Activated naive CD8-positive, alpha-beta T cell (primary cell): ENCODE data around the gene ITLN1.
"Not testable (repeated sequence)": the region's sequence is repeated elsewhere in the genome, so short reads cannot be mapped to it uniquely, and the experiment has no call there.

Experiments
- H3K27ac Mint-ChIP-seq: one replicate; pipeline ENCODE4 v1.8.0; 2021; ENCODE audit warnings: mixed read lengths
- H3K27me3 Mint-ChIP-seq: one replicate; pipeline ENCODE4 v1.8.0; 2021; ENCODE audit warnings: mixed read lengths
- H3K36me3 Mint-ChIP-seq: one replicate; pipeline ENCODE4 v1.8.0; 2021; ENCODE audit warnings: mixed read lengths
- H3K4me1 Mint-ChIP-seq: one replicate; pipeline ENCODE4 v1.8.0; 2021; ENCODE audit warnings: low read depth, mixed read lengths
- H3K4me3 Mint-ChIP-seq: one replicate; pipeline ENCODE4 v1.8.0; 2021; ENCODE audit warnings: mild to moderate bottlenecking, mixed read lengths
- H3K9me3 Mint-ChIP-seq: one replicate; pipeline ENCODE4 v1.8.0; 2021; ENCODE audit warnings: low read depth, mixed read lengths

ITLN1 gene

GRCh38 chr1:160894368-160895135 lies 9.6 kb upstream of the ITLN1 start:
- H3K4me3 Mint-ChIP-seq, H3K27me3 Mint-ChIP-seq, H3K27ac Mint-ChIP-seq: not testable (repeated sequence)

GRCh38 chr1:160891474-160891873 lies 6.5 kb upstream of the ITLN1 start:
- Mint-ChIP-seq H3K27me3 (peaks cover 2% of the 10 kb centered on the region), H3K4me3 (no peak overlapping the region), H3K9me3 (no peaks in the 10 kb centered on the region)

More at GRCh38 chr1:160894368-160895135, 9.6 kb upstream of the ITLN1 start:
- not testable (repeated sequence) for H3K36me3 Mint-ChIP-seq, H3K4me1 Mint-ChIP-seq, H3K9me3 Mint-ChIP-seq

GRCh38 chr1:160888926-160889325 lies 3.9 kb upstream of the ITLN1 start:
- Mint-ChIP-seq H3K36me3 (peaks cover 2% of the 10 kb centered on the region), H3K4me1 (no peaks in the 10 kb centered on the region), H3K27ac (no peak overlapping the region), H3K4me3 (no peak overlapping the region), H3K9me3 (no peaks in the 10 kb centered on the region), H3K27me3 (peaks cover 2% of the 10 kb centered on the region)

More at GRCh38 chr1:160891474-160891873, 6.5 kb upstream of the ITLN1 start:
- H3K27ac Mint-ChIP-seq: no peak overlapping the region
- peaks cover 2% of the 10 kb centered on the region for H3K36me3 Mint-ChIP-seq
- no peaks in the 10 kb centered on the region for H3K4me1 Mint-ChIP-seq

- no peaks in the 10 kb centered on the region for H3K9me3 Mint-ChIP-seq
- no peak overlapping the region for H3K4me3 Mint-ChIP-seq
- no peak overlapping the region for H3K27ac Mint-ChIP-seq
- peaks cover 2% of the 10 kb centered on the region for H3K27me3 Mint-ChIP-seq
- no peaks in the 10 kb centered on the region for H3K4me1 Mint-ChIP-seq
- peaks cover 2% of the 10 kb centered on the region for H3K36me3 Mint-ChIP-seq
Measured at GRCh38 chr1:160887071-160887470, 2.1 kb upstream of the ITLN1 start.

GRCh38 chr1:160884579-160884978 lies 401 bp downstream of the ITLN1 start:
- Mint-ChIP-seq H3K36me3 (peaks cover 2% of the 10 kb centered on the region), H3K27me3 (peaks cover 2% of the 10 kb centered on the region), H3K4me3 (no peak overlapping the region), H3K4me1 (no peaks in the 10 kb centered on the region), H3K9me3 (no peaks in the 10 kb centered on the region), H3K27ac (no peak overlapping the region)

GRCh38 chr1:160883581-160884513 lies 1.1 kb downstream of the ITLN1 start:
- no peak overlapping the region for H3K27ac Mint-ChIP-seq
- H3K9me3 Mint-ChIP-seq: no peaks in the 10 kb centered on the region
- H3K4me1 Mint-ChIP-seq: peaks cover 4% of the 10 kb centered on the region
- H3K4me3 Mint-ChIP-seq: no peak overlapping the region
- peaks cover under 1% of the 10 kb centered on the region for H3K27me3 Mint-ChIP-seq
- H3K36me3 Mint-ChIP-seq: peaks cover under 1% of the 10 kb centered on the region

GRCh38 chr1:160882582-160882981 lies 2.4 kb downstream of the ITLN1 start:
- H3K27ac Mint-ChIP-seq: no peak overlapping the region
- no peaks in the 10 kb centered on the region for H3K9me3 Mint-ChIP-seq

GRCh38 chr1:160881264-160881663 lies 3.7 kb downstream of the ITLN1 start:
- H3K27me3 Mint-ChIP-seq, H3K4me3 Mint-ChIP-seq, H3K9me3 Mint-ChIP-seq, H3K27ac Mint-ChIP-seq, H3K36me3 Mint-ChIP-seq: not testable (repeated sequence)
- peaks cover 18% of the 10 kb centered on the region for H3K4me1 Mint-ChIP-seq

More at GRCh38 chr1:160882582-160882981, 2.4 kb downstream of the ITLN1 start:
- H3K27me3 Mint-ChIP-seq: no peaks in the 10 kb centered on the region
- no peaks in the 10 kb centered on the region for H3K36me3 Mint-ChIP-seq
- no peak overlapping the region for H3K4me3 Mint-ChIP-seq
- H3K4me1 Mint-ChIP-seq: peaks cover 6% of the 10 kb centered on the region

GRCh38 chr1:160880216-160880615 lies 4.8 kb downstream of the ITLN1 start:
- no peak overlapping the region for H3K4me3 Mint-ChIP-seq
- H3K4me1 Mint-ChIP-seq: peaks cover 24% of the 10 kb centered on the region
- no peaks in the 10 kb centered on the region for H3K27me3 Mint-ChIP-seq
- H3K9me3 Mint-ChIP-seq: no peaks in the 10 kb centered on the region
- no peak overlapping the region for H3K27ac Mint-ChIP-seq
- H3K36me3 Mint-ChIP-seq: no peaks in the 10 kb centered on the region

- no peak overlapping the region for H3K27ac Mint-ChIP-seq
- H3K4me3 Mint-ChIP-seq: no peak overlapping the region
- no peaks in the 10 kb centered on the region for H3K9me3 Mint-ChIP-seq
- no peaks in the 10 kb centered on the region for H3K27me3 Mint-ChIP-seq
- H3K4me1 Mint-ChIP-seq: peaks cover 32% of the 10 kb centered on the region
- H3K36me3 Mint-ChIP-seq: no peaks in the 10 kb centered on the region
Measured at GRCh38 chr1:160879056-160879455, 5.9 kb downstream of the ITLN1 start.

GRCh38 chr1:160877221-160877620 lies 7.8 kb downstream of the ITLN1 start:
- Mint-ChIP-seq H3K4me1 (peaks cover 32% of the 10 kb centered on the region), H3K27me3 (no peaks in the 10 kb centered on the region), H3K9me3 (no peaks in the 10 kb centered on the region), H3K4me3 (peak overlapping the region; percentile 0), H3K27ac (peak overlapping the region; percentile 79), H3K36me3 (no peaks in the 10 kb centered on the region)

- Mint-ChIP-seq H3K4me1 (peaks cover 32% of the 10 kb centered on the region), H3K4me3 (no peak overlapping the region), H3K9me3 (no peaks in the 10 kb centered on the region), H3K27ac (peak overlapping the region; percentile 8), H3K27me3 (no peaks in the 10 kb centered on the region), H3K36me3 (no peaks in the 10 kb centered on the region)
Measured at GRCh38 chr1:160876311-160876710, 8.7 kb downstream of the ITLN1 start.

GRCh38 chr1:160875591-160875990 lies 9.4 kb downstream of the ITLN1 start:
- not testable (repeated sequence) for H3K36me3 Mint-ChIP-seq, H3K4me3 Mint-ChIP-seq, H3K9me3 Mint-ChIP-seq, H3K27me3 Mint-ChIP-seq, H3K27ac Mint-ChIP-seq
- H3K4me1 Mint-ChIP-seq: peaks cover 32% of the 10 kb centered on the region

- peak overlapping the region; percentile 46 for H3K4me3 Mint-ChIP-seq
- H3K27ac Mint-ChIP-seq: peak overlapping the region; percentile 47
- H3K4me1 Mint-ChIP-seq: peaks cover 32% of the 10 kb centered on the region
- no peaks in the 10 kb centered on the region for H3K27me3 Mint-ChIP-seq
- no peaks in the 10 kb centered on the region for H3K36me3 Mint-ChIP-seq
- no peaks in the 10 kb centered on the region for H3K9me3 Mint-ChIP-seq
Measured at GRCh38 chr1:160874935-160875334, 10.0 kb downstream of the ITLN1 start.

- H3K27ac Mint-ChIP-seq: no peak overlapping the region
- no peaks in the 10 kb centered on the region for H3K9me3 Mint-ChIP-seq
- peaks cover 11% of the 10 kb centered on the region for H3K4me1 Mint-ChIP-seq
- no peak overlapping the region for H3K4me3 Mint-ChIP-seq
- H3K36me3 Mint-ChIP-seq: no peaks in the 10 kb centered on the region
- no peaks in the 10 kb centered on the region for H3K27me3 Mint-ChIP-seq
Measured at GRCh38 chr1:160868141-160868540, 16.8 kb downstream of the ITLN1 start.
